Measurements from ENCODE around the gene HSD11B1. TPM values are rescaled to one million over a fixed set of nuclear protein-coding genes. Genes with fewer than 3 reads are reported as not detected.

HSD11B1 gene
- total RNA-seq, 1 donor: 21.6 TPM

DNA sequence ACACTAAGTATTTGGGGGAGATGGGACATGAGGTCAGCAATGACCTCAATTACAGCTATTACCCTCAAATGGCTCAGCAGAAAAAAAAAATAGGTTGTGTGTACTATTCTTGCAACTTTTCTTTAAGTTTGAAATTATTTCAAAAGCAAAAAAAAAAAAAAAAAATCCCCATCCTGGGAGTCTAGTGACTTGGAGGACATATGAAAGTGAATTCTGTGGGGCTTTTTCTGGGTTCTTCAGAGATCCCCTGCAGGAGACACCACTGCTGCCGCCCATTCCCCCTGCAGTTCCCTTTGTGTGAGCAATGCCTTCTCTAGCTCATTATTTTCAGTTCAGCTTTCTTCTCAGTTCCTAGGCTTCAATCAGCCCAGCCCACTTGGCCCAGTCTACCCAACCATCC is 16.7 kb downstream of the HSD11B1 start:
- no peak overlapping the region for H3K4me3 ChIP-seq (ENCODE audit: low read depth, low read length)
- no peak for DNase-seq (ENCODE audit: low read depth)
- TF ChIP-seq, protein P1, sequence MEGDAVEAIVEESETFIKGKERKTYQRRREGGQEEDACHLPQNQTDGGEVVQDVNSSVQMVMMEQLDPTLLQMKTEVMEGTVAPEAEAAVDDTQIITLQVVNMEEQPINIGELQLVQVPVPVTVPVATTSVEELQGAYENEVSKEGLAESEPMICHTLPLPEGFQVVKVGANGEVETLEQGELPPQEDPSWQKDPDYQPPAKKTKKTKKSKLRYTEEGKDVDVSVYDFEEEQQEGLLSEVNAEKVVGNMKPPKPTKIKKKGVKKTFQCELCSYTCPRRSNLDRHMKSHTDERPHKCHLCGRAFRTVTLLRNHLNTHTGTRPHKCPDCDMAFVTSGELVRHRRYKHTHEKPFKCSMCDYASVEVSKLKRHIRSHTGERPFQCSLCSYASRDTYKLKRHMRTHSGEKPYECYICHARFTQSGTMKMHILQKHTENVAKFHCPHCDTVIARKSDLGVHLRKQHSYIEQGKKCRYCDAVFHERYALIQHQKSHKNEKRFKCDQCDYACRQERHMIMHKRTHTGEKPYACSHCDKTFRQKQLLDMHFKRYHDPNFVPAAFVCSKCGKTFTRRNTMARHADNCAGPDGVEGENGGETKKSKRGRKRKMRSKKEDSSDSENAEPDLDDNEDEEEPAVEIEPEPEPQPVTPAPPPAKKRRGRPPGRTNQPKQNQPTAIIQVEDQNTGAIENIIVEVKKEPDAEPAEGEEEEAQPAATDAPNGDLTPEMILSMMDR (IDR thresholded peaks at IDR 0.05; ENCODE audit: insufficient read depth, low read depth, low read length): no peak

DNA sequence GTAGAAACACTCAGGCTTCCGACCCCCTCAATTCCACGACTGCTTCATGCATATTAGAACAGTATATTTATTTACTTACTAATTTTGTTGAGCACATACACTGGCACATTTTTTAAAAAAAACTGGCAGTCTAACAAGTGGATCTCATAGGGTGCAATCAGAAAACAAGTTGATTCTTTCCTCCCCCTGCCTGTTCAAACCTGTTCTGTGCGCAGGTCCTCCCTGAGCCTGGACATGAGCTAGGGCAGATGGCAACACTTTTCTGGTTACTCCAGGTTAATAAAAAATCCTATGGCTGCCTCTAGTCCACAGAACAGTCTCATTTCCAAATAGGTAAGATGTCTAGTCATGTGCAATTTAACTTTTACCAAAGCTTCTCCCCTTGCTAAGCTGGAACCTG is 18.6 kb downstream of the HSD11B1 start:
- no peak for DNase-seq (ENCODE audit: low read depth)

DNA sequence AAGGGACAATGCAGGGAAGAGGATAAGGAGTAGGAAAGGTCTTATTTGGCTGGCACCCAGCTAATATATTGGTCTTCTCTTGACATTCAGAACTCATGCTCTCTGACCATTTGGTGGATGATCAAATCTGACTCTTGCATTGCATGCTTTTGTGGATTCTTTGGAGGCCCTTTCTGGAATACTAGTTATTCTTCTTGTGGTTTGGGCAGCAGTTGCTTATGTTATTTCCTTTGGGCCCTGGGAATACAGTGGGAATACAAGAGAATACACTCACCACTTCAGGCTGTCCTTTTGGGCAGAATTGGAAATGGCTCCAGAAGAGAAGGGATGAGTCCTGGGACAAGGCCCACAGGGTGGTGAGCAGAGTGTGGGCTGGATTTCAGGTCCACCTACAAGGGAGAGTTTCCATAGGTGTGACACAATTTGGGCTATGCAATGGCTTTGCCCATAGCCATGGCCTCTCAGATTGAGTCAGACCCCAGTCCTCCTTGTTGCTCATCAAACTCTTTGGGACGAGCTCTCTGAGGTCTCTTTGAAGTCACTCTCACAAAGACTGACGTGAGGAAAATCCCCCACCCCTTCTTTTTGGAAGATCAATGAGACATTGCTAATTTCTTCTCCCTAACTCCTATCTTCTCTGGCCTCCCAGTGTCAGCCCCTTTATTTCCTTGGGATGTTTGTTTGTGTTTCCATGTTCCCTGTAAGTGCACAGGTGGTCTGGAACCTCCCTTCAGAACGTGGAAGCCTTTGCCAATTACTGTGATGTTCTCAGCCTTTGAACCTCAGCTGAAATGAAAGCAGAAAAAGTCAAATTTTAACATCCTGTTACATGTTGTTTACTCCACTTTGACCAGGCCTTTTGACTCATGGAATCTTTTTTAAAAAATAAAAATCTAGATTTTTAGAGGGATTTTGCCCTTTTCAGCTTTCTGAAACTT is 19.4 kb downstream of the HSD11B1 start:
- TF ChIP-seq, protein P1 (IDR thresholded peaks at IDR 0.05; ENCODE audit: insufficient read depth, low read depth, low read length): no peak
- no peak for DNase-seq (ENCODE audit: low read depth)
- no peak overlapping the region for H3K4me3 ChIP-seq (ENCODE audit: low read depth, low read length)

More for the DNA sequence above, 18.6 kb downstream of the HSD11B1 start:
- H3K4me3 ChIP-seq (ENCODE audit: low read depth, low read length): no peak overlapping the region
- TF ChIP-seq, protein P1 (IDR thresholded peaks at IDR 0.05; ENCODE audit: insufficient read depth, low read depth, low read length): no peak

DNA sequence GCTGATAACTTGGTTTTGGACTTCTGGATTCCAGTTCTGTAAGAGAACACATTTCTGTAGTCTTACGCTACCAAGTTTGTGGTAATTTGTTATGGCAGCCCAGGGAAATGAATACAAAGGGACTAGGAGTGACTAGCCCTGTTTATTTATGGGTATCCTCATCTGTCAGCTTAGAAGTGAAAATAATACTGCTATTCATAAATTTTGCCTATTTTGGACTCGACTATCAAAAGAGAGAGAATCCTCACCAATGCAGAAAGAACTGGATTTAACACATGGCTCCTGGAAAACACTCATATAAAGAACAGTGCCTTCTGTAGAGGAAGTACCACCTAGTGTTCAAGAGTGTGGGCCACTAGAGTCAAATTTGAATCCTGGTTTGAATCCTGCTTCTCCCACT is 22.6 kb downstream of the HSD11B1 start:
- no peak for DNase-seq (ENCODE audit: low read depth)
- H3K4me3 ChIP-seq (ENCODE audit: low read depth, low read length): no peak overlapping the region
- TF ChIP-seq, protein P1 (IDR thresholded peaks at IDR 0.05; ENCODE audit: insufficient read depth, low read depth, low read length): no peak

DNA sequence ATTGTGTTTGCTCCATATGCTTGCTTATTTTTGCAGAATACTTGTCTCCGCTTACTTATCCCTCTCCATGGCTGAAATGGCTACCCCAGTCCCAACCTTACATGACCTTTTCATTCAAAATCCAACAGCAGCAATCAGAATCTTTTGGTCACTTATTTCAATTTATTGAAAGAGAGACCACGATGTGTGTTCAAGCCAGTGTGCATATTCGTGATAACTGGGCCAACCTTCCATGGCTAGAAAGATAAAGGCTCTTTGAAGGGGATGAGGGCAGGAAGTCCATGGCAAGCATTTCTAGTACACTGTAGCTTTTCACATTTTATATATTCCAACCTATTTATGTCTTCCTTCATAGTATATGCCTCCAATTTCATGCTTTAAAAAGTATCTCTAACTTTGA is 23.1 kb downstream of the HSD11B1 start:
- TF ChIP-seq, protein P1 (IDR thresholded peaks at IDR 0.05; ENCODE audit: insufficient read depth, low read depth, low read length): no peak
- H3K4me3 ChIP-seq (ENCODE audit: low read depth, low read length): no peak overlapping the region
- no peak for DNase-seq (ENCODE audit: low read depth)

DNA sequence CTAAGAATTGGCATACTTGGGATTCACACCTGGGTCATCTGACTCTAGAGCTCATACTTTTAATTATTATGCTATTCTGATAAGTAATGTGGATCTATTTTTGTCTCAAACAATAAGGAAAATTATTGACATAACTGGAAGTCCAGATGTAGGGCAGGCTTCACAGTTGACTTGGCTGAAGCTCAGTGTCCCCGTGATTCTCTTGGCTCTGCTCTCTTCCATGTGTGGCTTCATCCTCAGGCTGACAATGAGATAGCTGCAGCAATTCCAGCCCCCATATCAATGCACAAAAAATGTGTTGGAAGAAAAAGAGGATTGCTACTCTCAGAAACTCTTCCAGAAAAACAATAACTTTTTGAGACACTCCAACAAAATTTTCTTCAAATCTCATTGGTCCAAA is 23.8 kb downstream of the HSD11B1 start:
- H3K4me3 ChIP-seq (ENCODE audit: low read depth, low read length): no peak overlapping the region
- DNase-seq (ENCODE audit: low read depth): no peak
- TF ChIP-seq, protein P1 (IDR thresholded peaks at IDR 0.05; ENCODE audit: insufficient read depth, low read depth, low read length): no peak

Measured in fibroblast of villous mesenchyme (primary cell).